ENCODE measurements around the gene GDF9.

- TF ChIP-seq CTCF (conservative IDR thresholded peaks at IDR 0.05): no peak
- no peak for TF ChIP-seq EZH2 (IDR thresholded peaks at IDR 0.05; ENCODE audit: low read depth)
Measured at GRCh38 chr5:132840313-132840712, 26.0 kb downstream of the GDF9 start.

Data from PC-9 (cell line).